HAP-1 (cell line): ENCODE results near the gene IFNE.

Source experiments
- DNase-seq, 2 experiments: peaks; one replicate each; pipeline ENCODE4 v3.0.0-alpha.2; 2016 to 2020; ENCODE audit warnings: low spot score in 2 of 2
- H3K27me3 ChIP-seq: fragments of 250-450 bp; sonication (Bioruptor Pico); 2 replicates; pipeline ENCODE4 v1.5.1; 2020; ENCODE audit warnings: low read depth, mild to moderate bottlenecking, moderate library complexity
- H3K36me3 ChIP-seq: fragments of 250-450 bp; sonication (Bioruptor Pico); replicated peaks from 2 replicates; pipeline ENCODE4 v1.5.1; 2020; ENCODE audit warnings: mild to moderate bottlenecking
- H3K4me1 ChIP-seq: fragments of 250-450 bp; sonication (Bioruptor Pico); 2 replicates; pipeline ENCODE4 v1.5.1; 2020; ENCODE audit warnings: mild to moderate bottlenecking
- H3K4me3 ChIP-seq: fragments of 250-450 bp; sonication (Bioruptor Pico); 2 replicates; pipeline ENCODE4 v1.5.1; 2020; ENCODE audit warnings: mild to moderate bottlenecking, moderate library complexity
- H3K9me3 ChIP-seq: fragments of 250-450 bp; sonication (Bioruptor Pico); 2 replicates; pipeline ENCODE4 v1.5.1; 2020; ENCODE audit warnings: mild to moderate bottlenecking, moderate library complexity
- in situ Hi-C: fragments of 300-500 bp; cut with MboI; formaldehyde crosslinking; loops from 3 replicates; pipeline ENCODE4 v1.14.3; 2020; ENCODE audit warnings: low sequenced_read_pairs, inconsistent platforms, mixed read lengths

IFNE gene

DNA sequence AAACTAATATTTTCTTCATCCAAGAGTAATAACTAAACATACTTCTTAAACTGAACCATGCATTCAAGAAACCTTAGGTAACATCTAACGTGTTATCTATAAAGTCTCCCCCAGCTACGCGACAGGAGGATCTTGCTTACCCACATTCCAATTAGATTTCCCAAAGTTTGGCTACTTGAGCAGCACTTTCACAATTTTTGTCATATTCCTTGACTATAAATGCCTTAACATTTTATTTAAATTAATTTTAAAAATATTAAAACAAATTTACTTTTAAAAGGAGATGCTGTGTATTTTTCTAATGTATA lies 25.3 kb upstream of the IFNE start:
- in situ Hi-C loops = no loop called here
- Histone ChIP-seq H3K9me3 (no peaks in the 10 kb centered on the region), H3K27me3 (peaks cover 30% of the 10 kb centered on the region), H3K4me3 (no peak overlapping the region), H3K4me1 (no peaks in the 10 kb centered on the region), H3K36me3 (no peaks in the 10 kb centered on the region)
- DNase-seq = no peak

GRCh38 chr9:21506626-21507482 lies 24.7 kb upstream of the IFNE start:
- Histone ChIP-seq H3K9me3 (no peaks in the 10 kb centered on the region), H3K36me3 (no peaks in the 10 kb centered on the region), H3K4me3 (no peak overlapping the region), H3K27me3 (peaks cover 30% of the 10 kb centered on the region), H3K4me1 (no peaks in the 10 kb centered on the region)
- in situ Hi-C loops = no loop called here
- DNase-seq = no peak

GRCh38 chr9:21505425-21506179 lies 23.5 kb upstream of the IFNE start:
- peaks cover 30% of the 10 kb centered on the region for H3K27me3 ChIP-seq
- no peaks in the 10 kb centered on the region for H3K4me1 ChIP-seq
- H3K9me3 ChIP-seq = no peaks in the 10 kb centered on the region
- no peak overlapping the region for H3K4me3 ChIP-seq
- in situ Hi-C loops = no loop called here
- no peaks in the 10 kb centered on the region for H3K36me3 ChIP-seq
- DNase-seq = no peak

GRCh38 chr9:21504894-21505293 lies 22.8 kb upstream of the IFNE start:
- DNase-seq = no peak
- Histone ChIP-seq H3K4me3 (no peak overlapping the region), H3K4me1 (no peaks in the 10 kb centered on the region), H3K27me3 (peaks cover 30% of the 10 kb centered on the region), H3K36me3 (no peaks in the 10 kb centered on the region), H3K9me3 (no peaks in the 10 kb centered on the region)
- in situ Hi-C loops = no loop called here

GRCh38 chr9:21504113-21504512 lies 22.0 kb upstream of the IFNE start:
- Histone ChIP-seq H3K9me3 (no peaks in the 10 kb centered on the region), H3K4me3 (no peak overlapping the region), H3K27me3 (peaks cover 30% of the 10 kb centered on the region), H3K36me3 (no peaks in the 10 kb centered on the region), H3K4me1 (no peaks in the 10 kb centered on the region)
- no peak for DNase-seq
- in situ Hi-C loops = no loop called here

DNA sequence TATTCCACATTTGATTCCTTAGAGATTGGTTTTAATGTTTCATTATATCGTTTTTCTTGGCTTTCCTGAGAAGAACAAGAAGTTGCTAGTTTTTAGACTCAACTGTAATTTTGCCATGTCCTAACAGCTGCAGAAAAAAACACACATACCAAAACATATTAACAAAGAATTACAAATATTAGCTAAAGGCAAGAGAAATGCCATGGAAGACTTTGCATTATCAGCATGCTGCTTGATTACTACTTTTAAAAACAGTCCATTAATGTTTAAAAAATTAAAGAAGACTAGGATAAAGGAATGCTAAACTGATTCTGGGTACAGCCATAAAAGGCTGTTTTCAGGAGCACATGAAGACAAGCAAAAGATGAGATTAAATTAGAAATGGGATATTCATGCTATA lies 20.5 kb upstream of the IFNE start:
- in situ Hi-C loops = no loop called here
- H3K9me3 ChIP-seq = no peaks in the 10 kb centered on the region

DNA sequence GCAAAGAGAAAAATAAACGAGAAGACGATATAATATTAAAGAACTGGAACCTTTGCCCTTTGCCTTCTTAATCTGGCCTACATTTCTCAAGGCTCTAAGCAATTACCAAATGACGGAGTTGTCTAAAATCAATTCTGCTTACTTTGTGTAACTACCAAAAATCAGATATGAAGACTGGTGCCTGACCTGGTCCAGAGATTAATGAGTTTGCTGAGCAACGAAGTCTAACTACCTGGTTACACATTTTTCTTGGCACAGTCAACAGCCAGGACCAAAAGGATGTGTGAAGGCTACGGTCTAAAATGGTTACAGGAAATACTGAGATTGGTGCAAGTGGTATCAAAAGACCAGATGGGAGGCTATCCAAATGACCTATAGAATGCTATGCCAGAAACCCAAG lies 17.8 kb upstream of the IFNE start:
- peaks cover 6% of the 10 kb centered on the region; the same call in 1 of the 2 replicates for H3K27me3 ChIP-seq
- H3K9me3 ChIP-seq = no peaks in the 10 kb centered on the region
- no peaks in the 10 kb centered on the region for H3K36me3 ChIP-seq
- H3K4me1 ChIP-seq = no peaks in the 10 kb centered on the region
- in situ Hi-C loops = no loop called here
- DNase-seq = no peak
- no peak overlapping the region for H3K4me3 ChIP-seq

More for the DNA sequence above, 20.5 kb upstream of the IFNE start:
- Histone ChIP-seq H3K36me3 (no peaks in the 10 kb centered on the region), H3K4me1 (no peaks in the 10 kb centered on the region), H3K4me3 (no peak overlapping the region), H3K27me3 (peaks cover 26% of the 10 kb centered on the region)
- no peak for DNase-seq

- H3K27me3 ChIP-seq = no peaks in the 10 kb centered on the region
- H3K9me3 ChIP-seq = no peaks in the 10 kb centered on the region
- H3K36me3 ChIP-seq = no peaks in the 10 kb centered on the region
- in situ Hi-C loops = no loop called here
- H3K4me1 ChIP-seq = no peaks in the 10 kb centered on the region
- no peak overlapping the region for H3K4me3 ChIP-seq
- no peak for DNase-seq
These were observed 9.6 kb upstream of the IFNE start for GRCh38 chr9:21491756-21492155.

GRCh38 chr9:21481470-21482056 lies 550 bp downstream of the IFNE start:
- in situ Hi-C loops = no loop called here
- Histone ChIP-seq H3K4me3 (no peak overlapping the region), H3K4me1 (no peaks in the 10 kb centered on the region), H3K9me3 (no peaks in the 10 kb centered on the region), H3K27me3 (peaks cover 2% of the 10 kb centered on the region; the same call in 1 of the 2 replicates), H3K36me3 (no peaks in the 10 kb centered on the region)
- DNase-seq = no peak

DNA sequence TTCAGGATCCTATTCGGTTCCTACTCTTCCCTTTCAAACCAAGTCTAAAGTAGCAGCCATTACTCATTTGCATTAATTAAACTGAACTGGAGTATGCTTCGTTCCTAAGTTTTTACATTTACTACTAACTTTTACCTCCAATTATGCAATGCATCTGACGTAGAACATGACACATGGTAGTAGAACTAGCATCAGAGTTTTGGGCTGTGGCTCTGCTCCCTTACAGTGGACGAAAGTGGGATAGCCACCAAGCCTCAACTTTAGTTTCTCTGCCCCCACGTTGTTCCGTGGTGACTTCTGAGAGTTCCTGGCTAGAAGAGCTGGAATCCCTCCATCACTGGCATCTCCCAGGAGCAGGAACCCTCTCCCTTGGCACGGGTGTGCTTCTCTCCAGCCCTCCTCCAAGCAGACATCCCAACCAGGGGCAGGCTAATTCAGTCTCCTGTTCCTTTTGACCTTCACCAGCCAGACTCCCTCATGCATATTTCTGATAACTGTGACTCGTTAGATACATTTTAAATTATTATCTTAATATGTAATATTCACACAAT lies 2.9 kb downstream of the IFNE start:
- peaks cover 5% of the 10 kb centered on the region; the same call in 1 of the 2 replicates for H3K27me3 ChIP-seq
- in situ Hi-C loops = no loop called here
- DNase-seq = no peak
- no peaks in the 10 kb centered on the region for H3K4me1 ChIP-seq
- H3K4me3 ChIP-seq = no peak overlapping the region
- H3K9me3 ChIP-seq = no peaks in the 10 kb centered on the region
- no peaks in the 10 kb centered on the region for H3K36me3 ChIP-seq

- Histone ChIP-seq H3K9me3 (no peaks in the 10 kb centered on the region), H3K4me3 (no peak overlapping the region), H3K4me1 (no peaks in the 10 kb centered on the region), H3K27me3 (peaks cover 3% of the 10 kb centered on the region; the same call in 1 of the 2 replicates), H3K36me3 (no peaks in the 10 kb centered on the region)
- DNase-seq = no peak
- in situ Hi-C loops = no loop called here
These were observed 4.6 kb downstream of the IFNE start for GRCh38 chr9:21477466-21477865.

DNA sequence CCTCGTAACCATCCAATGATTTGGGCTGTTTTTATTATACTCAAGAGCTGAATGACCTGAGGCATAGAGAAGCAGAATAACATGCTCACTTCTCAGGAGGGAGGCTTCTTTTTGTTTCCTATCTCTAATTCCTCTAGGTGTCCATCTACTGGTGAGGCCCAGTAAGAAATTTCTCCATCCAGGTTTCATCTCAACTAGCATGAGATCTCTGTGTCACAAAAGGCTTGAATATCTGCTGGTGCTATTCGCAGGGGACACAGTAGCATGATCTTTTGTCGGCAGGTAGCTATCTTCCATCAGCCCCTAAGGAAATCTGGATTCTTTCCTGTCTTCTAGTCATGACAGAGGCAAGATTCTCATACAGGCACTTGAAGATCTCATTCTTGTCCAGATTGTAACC lies 8.9 kb downstream of the IFNE start:
- Histone ChIP-seq H3K27me3 (peaks cover 3% of the 10 kb centered on the region; the same call in 1 of the 2 replicates), H3K4me1 (no peaks in the 10 kb centered on the region), H3K36me3 (no peaks in the 10 kb centered on the region), H3K4me3 (no peak overlapping the region), H3K9me3 (no peaks in the 10 kb centered on the region)
- in situ Hi-C loops = loop anchor here (25.0 kb wide), 1 partner anchor 314 kb away; no protein-coding TSS in a partner anchor
- DNase-seq = no peak

DNA sequence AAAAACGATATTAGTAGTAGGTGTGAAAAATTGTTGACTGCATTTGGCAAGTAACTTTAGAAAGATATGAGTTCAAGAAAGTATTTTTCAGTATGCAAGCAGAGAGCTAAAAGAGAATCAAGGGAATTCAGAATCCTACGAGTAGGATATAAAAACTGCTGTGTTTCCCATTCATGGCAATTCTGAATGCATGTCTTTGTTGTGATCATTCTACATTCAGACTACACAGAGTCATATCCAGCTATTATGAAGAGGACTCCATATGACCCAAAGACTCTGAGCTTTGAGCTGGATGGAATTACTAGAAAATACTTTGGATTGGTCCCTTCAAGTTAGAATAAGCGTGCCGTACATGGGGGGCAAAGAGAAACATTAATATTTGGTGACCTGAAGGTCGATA lies 12.0 kb downstream of the IFNE start:
- H3K9me3 ChIP-seq = no peaks in the 10 kb centered on the region
- no peaks in the 10 kb centered on the region for H3K4me1 ChIP-seq
- H3K36me3 ChIP-seq = no peaks in the 10 kb centered on the region
- H3K4me3 ChIP-seq = no peak overlapping the region
- peaks cover 3% of the 10 kb centered on the region; the same call in 1 of the 2 replicates for H3K27me3 ChIP-seq
- in situ Hi-C loops = loop anchor here (25.0 kb wide), 1 partner anchor 317 kb away; no protein-coding TSS in a partner anchor
- no peak for DNase-seq
